Endothelial cell of umbilical vein (primary cell): ENCODE results near the gene DUSP8. TPM values are rescaled to one million over a fixed set of nuclear protein-coding genes. Genes with fewer than 3 reads are reported as not detected.

Source experiments
- BruUV-seq: library from RNA; stranded (reverse); fragments of 400-500 nt; replicated peaks from 2 replicates; lab custom pipeline; 2021; lab: Mats Ljungman, UMichigan
- CTCF ChIA-PET: fragments of 300-600, 350-600 bp; sonication (Branson Sonifier 250); formaldehyde crosslinking; loops from one replicate; lab custom pipeline; 2021; ENCODE audit warnings: antibody characterized with exemption, inconsistent platforms; lab: Charles Lee
- POLR2A ChIA-PET: fragments of 300-600, 350-600 bp; sonication (Branson Sonifier 250); formaldehyde crosslinking; loops from one replicate; lab custom pipeline; 2021; ENCODE audit warnings: antibody characterized with exemption, inconsistent platforms; lab: Charles Lee
- DNase-seq: peaks from one replicate; pipeline ENCODE4 v3.0.0-alpha.2; 2011; ENCODE audit warnings: low read depth, low spot score
- FAIRE-seq: peaks from 2 replicates; lab custom pipeline; 2011; peaks lifted over from hg19 to GRCh38; lab: Jason Lieb, UNC
- H2AFZ ChIP-seq: 2 replicates; pipeline ENCODE4 v1.6.0; 2012; ENCODE audit warnings: low read depth, low read length, control low read depth, inconsistent platforms
- H3K27ac ChIP-seq: 2 replicates; pipeline ENCODE4 v1.5.1; 2011; ENCODE audit warnings: low read depth, mild to moderate bottlenecking, control low read depth, low read length, moderate library complexity; ENCODE audit not compliant: insufficient read depth
- H3K27me3 ChIP-seq, 2 experiments: 2 replicates each; pipeline versions ENCODE4 v1.6.0 to v1.6.1; 2011; ENCODE audit warnings: low read length in 2 of 2, mixed read lengths in 1 of 2; ENCODE audit not compliant: control insufficient read depth in 2 of 2, insufficient read depth in 2 of 2
- H3K36me3 ChIP-seq, 2 experiments: 2 replicates in 1 of 2; 3 replicates in 1 of 2; pipeline ENCODE4 v1.5.1; 2011; ENCODE audit warnings: low read length in 2 of 2, mild to moderate bottlenecking in 1 of 2, moderate library complexity in 1 of 2; ENCODE audit not compliant: control insufficient read depth in 2 of 2, insufficient read depth in 2 of 2; ENCODE audit errors: extremely low read depth in 1 of 2
- H3K4me1 ChIP-seq: 3 replicates; pipeline ENCODE4 v1.5.1; 2011; ENCODE audit warnings: mild to moderate bottlenecking, low read length; ENCODE audit not compliant: control insufficient read depth, insufficient read depth; ENCODE audit errors: extremely low read depth
- H3K4me2 ChIP-seq: 2 replicates; pipeline ENCODE4 v1.6.1; 2011; ENCODE audit warnings: low read length, control low read depth, mixed read lengths; ENCODE audit not compliant: insufficient read depth
- H3K4me3 ChIP-seq, 3 experiments: fragments of 200-600 bp in 1 of 3; sonication (generic), shearing (Covaris generic) in 1 of 3; replicated peaks in 1 of 3; 2 replicates each; pipeline ENCODE4 v1.5.1; 2011 to 2016; ENCODE audit warnings: control low read depth in 3 of 3, low read length in 3 of 3, mild to moderate bottlenecking in 2 of 3, inconsistent platforms in 1 of 3, low read depth in 1 of 3, moderate library complexity in 1 of 3; ENCODE audit not compliant: insufficient read depth in 1 of 3
- H3K79me2 ChIP-seq: 2 replicates; pipeline ENCODE4 v1.6.0; 2012; ENCODE audit warnings: low read length, inconsistent platforms; ENCODE audit not compliant: control insufficient read depth, insufficient read depth
- H3K9ac ChIP-seq: replicated peaks from 2 replicates; pipeline ENCODE3; 2011; ENCODE audit warnings: low read length, control low read depth; ENCODE audit not compliant: insufficient read depth; ENCODE audit errors: extremely low read depth
- H3K9me1 ChIP-seq: replicated peaks from 3 replicates; pipeline ENCODE4 v1.6.0; 2011; ENCODE audit warnings: mild to moderate bottlenecking, low read length; ENCODE audit not compliant: control insufficient read depth, insufficient read depth; ENCODE audit errors: extremely low read depth
- H3K9me3 ChIP-seq: replicated peaks from 2 replicates; pipeline ENCODE4 v1.5.1; 2012; ENCODE audit warnings: low read length, inconsistent platforms; ENCODE audit not compliant: control insufficient read depth, insufficient read depth
- H4K20me1 ChIP-seq: replicated peaks from 2 replicates; pipeline ENCODE3; 2011; ENCODE audit warnings: mild to moderate bottlenecking, low read length; ENCODE audit not compliant: control insufficient read depth, insufficient read depth; ENCODE audit errors: extremely low read depth
- CTCF ChIP-seq, 2 donors: IDR thresholded peaks; 1 replicate in 1 of 2; 2 replicates in 1 of 2; pipeline ENCODE4 v1.5.1; 2011; ENCODE audit warnings: low read length in 2 of 2, mild to moderate bottlenecking in 2 of 2, moderate library complexity in 2 of 2, control low read depth in 1 of 2, inconsistent platforms in 1 of 2, low read depth in 1 of 2; ENCODE audit not compliant: insufficient read depth in 1 of 2; ENCODE audit errors: extremely low read depth in 1 of 2
- EZH2 ChIP-seq: IDR thresholded peaks from 2 replicates; pipeline ENCODE4 v1.6.1; 2012; ENCODE audit warnings: borderline replicate concordance, low read depth, mild to moderate bottlenecking, moderate library complexity, low read length, inconsistent platforms; ENCODE audit not compliant: severe bottlenecking
- FOS ChIP-seq: IDR thresholded peaks from 2 replicates; pipeline ENCODE4 v1.6.1; 2011; ENCODE audit warnings: mild to moderate bottlenecking, low read length, moderate library complexity, borderline replicate concordance; ENCODE audit not compliant: insufficient read depth
- GATA2 ChIP-seq: IDR thresholded peaks from 2 replicates; pipeline ENCODE4 v1.7.0; 2011; ENCODE audit warnings: low read depth, mild to moderate bottlenecking, moderate library complexity, mixed read lengths, low read length; ENCODE audit not compliant: insufficient read length, insufficient read depth
- JUN ChIP-seq: IDR thresholded peaks from 2 replicates; pipeline ENCODE4 v1.6.1; 2011; ENCODE audit warnings: borderline replicate concordance, low read depth; ENCODE audit not compliant: insufficient read length, insufficient read depth
- MAX ChIP-seq: IDR thresholded peaks from 2 replicates; pipeline ENCODE4 v1.6.1; 2011; ENCODE audit not compliant: insufficient read depth, insufficient read length
- MYC ChIP-seq: IDR thresholded peaks from one replicate; pipeline ENCODE4 v1.6.1; 2011; ENCODE audit warnings: mild to moderate bottlenecking, low read depth, low read length
- POLR2A ChIP-seq: IDR thresholded peaks from 2 replicates; pipeline ENCODE4 v1.6.1; 2012; ENCODE audit warnings: low read depth, mild to moderate bottlenecking, control low read depth, low read length
- POLR2AphosphoS5 ChIP-seq: IDR thresholded peaks from 2 replicates; pipeline ENCODE4 v1.6.1; 2012; ENCODE audit warnings: low read depth, mild to moderate bottlenecking, control low read depth, low read length, moderate library complexity; ENCODE audit not compliant: insufficient read depth
- dilution Hi-C: fragments of 300-500 bp; cut with MboI; formaldehyde crosslinking; loops from one replicate; pipeline ENCODE4 v1.15.0; 2019; ENCODE audit warnings: low sequenced_read_pairs; ENCODE audit not compliant: extremely low pct_ligation_motif_present
- intact Hi-C: fragments of 100-400 bp; cut with micrococcal nuclease; formaldehyde crosslinking; loops from one replicate; pipeline ENCODE4 v1.10.0; 2022
- polyA plus RNA-seq, 4 experiments: library from polyadenylated mRNA; depleted of rRNA in 3 of 4; stranded (reverse) in 3 of 4; unstranded in 1 of 4; fragments of >200 nt; gene quantifications; 2 replicates each; pipeline versions ENCODE4 v1.2.1 to v1.2.3, GENCODE V29; 2011 to 2012; ENCODE audit warnings: missing spikeins in 1 of 4
- total RNA-seq: library from RNA; stranded (reverse); gene quantifications from 2 replicates; pipeline ENCODE4 v1.2.3, GENCODE V29; 2021

DUSP8 gene
- total and polyA plus RNA-seq, 2 donors (not counting 3 experiments of a cell fraction or from before 2014, with no cell fraction given), result 4.6 to 5.9 TPM

- no TSS peak for BruUV-seq
- Histone ChIP-seq H3K9me1 (no peaks in the 10 kb centered on the region), H3K79me2 (peaks cover 18% of the 10 kb centered on the region), H3K4me2 (no peak overlapping the region), H3K36me3 (no peaks in the 10 kb centered on the region), H3K4me1 (no peaks in the 10 kb centered on the region), H3K27ac (no peak overlapping the region), H3K9me3 (no peaks in the 10 kb centered on the region), H2AFZ (no peak overlapping the region), H3K9ac (no peak overlapping the region), H4K20me1 (peaks cover 3% of the 10 kb centered on the region), H3K4me3 (no peak overlapping the region), H3K27me3 (no peaks in the 10 kb centered on the region)
- DNase-seq, result no peak
- FAIRE-seq, result no peak
- CTCF ChIA-PET, result interaction anchor here (1.2 kb wide), 1 partner anchor 316 kb away, joined by 4 read pairs; no protein-coding TSS in a partner anchor
- dilution Hi-C loops, result no loop called here
- intact Hi-C loops, result loop anchor here (5.0 to 10.0 kb wide), 2 partner anchors 134 to 301 kb away; partner anchors contain the start of gene BRSK2
- POLR2A ChIA-PET, result no interaction called here
- TF ChIP-seq CTCF (IDR thresholded peaks at IDR 0.05; ENCODE audit: extremely low read depth in 1 of 2, insufficient read depth in 1 of 2, low read depth in 1 of 2, low read length in 2 of 2), result no peak
- TF ChIP-seq POLR2A, result no peak
- TF ChIP-seq FOS, result no peak
- TF ChIP-seq MAX, result no peak
- TF ChIP-seq GATA2, result no peak
- no peak for TF ChIP-seq MYC
- no peak for TF ChIP-seq JUN
- TF ChIP-seq EZH2, result no peak
- no peak for TF ChIP-seq POLR2AphosphoS5
Measured at GRCh38 chr11:1518301-1518700, 53.8 kb downstream of the DUSP8 start.
